ENCODE results near the gene GRM5.
"Not testable (repeated sequence)": the region's sequence is repeated elsewhere in the genome, so short reads cannot be mapped to it uniquely, and the experiment has no call there.

GRM5 gene

DNA sequence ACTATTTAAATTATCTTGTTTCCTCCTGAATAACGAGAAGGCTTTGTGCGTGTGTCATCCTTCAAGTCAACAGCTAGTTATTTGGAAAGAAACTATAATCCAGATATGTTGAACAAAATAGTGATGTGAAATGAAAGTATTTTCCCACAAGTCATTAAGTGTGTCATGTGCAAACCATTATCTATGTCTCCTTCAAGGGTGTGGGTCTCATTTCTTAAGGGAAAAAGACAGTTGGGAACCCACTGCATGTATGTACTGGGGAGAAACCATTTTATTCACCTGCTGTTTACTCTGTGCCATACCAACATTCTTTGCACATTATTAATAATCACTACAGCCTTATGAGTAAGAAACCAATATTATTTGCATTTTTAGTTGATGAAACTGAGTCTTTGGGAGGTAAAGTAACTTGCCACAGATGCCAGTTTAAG is 582.9 kb downstream of the GRM5 start:
- no peak for DNase-seq (ENCODE audit: low read depth)
- TF ChIP-seq CTCF (conservative IDR thresholded peaks at IDR 0.05; ENCODE audit: low read depth, low read length), result no peak
- H3K4me3 ChIP-seq (ENCODE audit: low read length), result no peak overlapping the region

- DNase-seq (ENCODE audit: low read depth), result peak; percentile 62
- TF ChIP-seq CTCF (conservative IDR thresholded peaks at IDR 0.05; ENCODE audit: low read depth, low read length), result no peak
- H3K4me3 ChIP-seq (ENCODE audit: low read length), result no peak overlapping the region
These were observed 585.6 kb downstream of the GRM5 start for GRCh38 chr11:88480223-88480622.

GRCh38 chr11:88478136-88478815 is 587.5 kb downstream of the GRM5 start:
- DNase-seq (ENCODE audit: low read depth), result no peak
- no peak overlapping the region for H3K4me3 ChIP-seq (ENCODE audit: low read length)
- no peak for TF ChIP-seq CTCF (conservative IDR thresholded peaks at IDR 0.05; ENCODE audit: low read depth, low read length)

DNA sequence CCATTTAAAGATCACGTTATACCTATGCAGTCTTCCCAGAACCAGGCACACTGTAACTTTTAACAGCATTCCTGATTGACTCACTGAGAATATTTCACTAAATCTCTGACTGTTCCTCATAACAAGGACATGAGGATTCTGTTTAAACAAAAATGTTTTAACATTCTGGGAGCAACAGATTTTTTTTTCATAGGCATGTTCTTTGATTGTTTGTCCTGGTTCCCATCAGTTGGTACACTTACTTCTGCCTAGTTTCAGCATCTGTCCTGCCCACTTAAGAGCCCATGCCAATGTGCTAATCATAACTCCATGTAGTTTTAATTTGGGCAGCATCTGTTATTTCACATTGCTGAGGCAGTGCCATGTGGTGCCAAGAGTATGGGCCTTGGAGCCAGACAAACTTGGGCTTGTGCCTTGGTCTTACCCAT is 589.8 kb downstream of the GRM5 start:
- peak; percentile 5 for DNase-seq (ENCODE audit: low read depth)
- TF ChIP-seq CTCF (conservative IDR thresholded peaks at IDR 0.05; ENCODE audit: low read depth, low read length), result no peak
- no peak overlapping the region for H3K4me3 ChIP-seq (ENCODE audit: low read length)

GRCh38 chr11:88474655-88475054 is 591.1 kb downstream of the GRM5 start:
- H3K4me3 ChIP-seq (ENCODE audit: low read length), result no peak overlapping the region
- DNase-seq (ENCODE audit: low read depth), result no peak
- no peak for TF ChIP-seq CTCF (conservative IDR thresholded peaks at IDR 0.05; ENCODE audit: low read depth, low read length)

- H3K4me3 ChIP-seq (ENCODE audit: low read length), result no peak overlapping the region
- no peak for TF ChIP-seq CTCF (conservative IDR thresholded peaks at IDR 0.05; ENCODE audit: low read depth, low read length)
- DNase-seq (ENCODE audit: low read depth), result no peak
These were observed 596.1 kb downstream of the GRM5 start for GRCh38 chr11:88469561-88470225.

DNA sequence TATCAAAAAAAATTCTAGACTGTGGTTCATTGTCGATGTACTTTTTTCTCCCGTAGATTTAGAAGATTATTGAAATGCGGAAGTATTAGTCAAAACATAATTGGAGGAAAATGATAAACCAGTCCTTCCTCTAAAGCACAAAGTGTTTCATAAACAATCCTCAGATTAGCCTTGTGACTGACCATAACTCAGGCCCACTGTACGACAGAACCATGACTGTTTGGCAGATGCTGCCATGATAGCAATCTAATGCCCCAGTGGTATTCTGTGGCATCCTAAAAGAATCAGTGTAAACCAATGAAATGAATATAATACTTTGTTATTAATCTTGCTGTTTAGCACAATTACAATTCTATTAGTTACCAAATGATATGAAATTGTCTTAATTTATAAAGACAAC is 601.3 kb downstream of the GRM5 start:
- no peak for DNase-seq (ENCODE audit: low read depth)
- H3K4me3 ChIP-seq (ENCODE audit: low read length), result no peak overlapping the region
- no peak for TF ChIP-seq CTCF (conservative IDR thresholded peaks at IDR 0.05; ENCODE audit: low read depth, low read length)

GRCh38 chr11:88463301-88463700 is 602.5 kb downstream of the GRM5 start:
- DNase-seq (ENCODE audit: low read depth), result not testable (repeated sequence)

DNA sequence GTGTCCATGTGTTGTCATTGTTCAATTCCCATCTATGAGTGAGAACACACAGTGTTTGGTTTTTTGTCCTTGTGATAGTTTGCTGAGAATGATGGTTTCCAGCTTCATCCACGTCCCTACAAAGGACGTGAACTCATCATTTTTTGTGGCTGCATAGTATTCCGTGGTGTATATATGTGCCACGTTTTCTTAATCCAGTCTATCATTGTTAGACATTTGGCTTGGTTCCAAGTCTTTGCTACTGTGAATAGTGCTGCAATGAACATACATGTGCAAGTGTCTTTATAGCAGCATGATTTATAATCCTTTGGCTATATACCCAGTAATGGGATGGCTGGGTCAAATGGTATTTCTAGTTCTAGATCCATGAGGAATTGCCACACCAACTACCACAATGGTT is 607.7 kb downstream of the GRM5 start:
- DNase-seq (ENCODE audit: low read depth); H3K4me3 ChIP-seq (ENCODE audit: low read length): not testable (repeated sequence)

More at GRCh38 chr11:88463301-88463700, 602.5 kb downstream of the GRM5 start:
- H3K4me3 ChIP-seq (ENCODE audit: low read length), result not testable (repeated sequence)
